Stimulated activated CD4-positive, alpha-beta T cell treated with anti-CD3 and anti-CD28 coated beads, TNF-alpha, amount 100 ng/mL, for 24 hours (primary cell): ENCODE data around the gene PRND.
A peak's percentile ranks its signal among the peaks of the same experiment; 100 is the strongest.
"Not testable (repeated sequence)": the region's sequence is repeated elsewhere in the genome, so short reads cannot be mapped to it uniquely, and the experiment has no call there.

ENCODE experiments used
- DNase-seq, 3 experiments: peaks; one replicate each; pipeline ENCODE4 v3.0.0-alpha.2; 2020; ENCODE audit warnings: low read depth in 3 of 3

Gene PRND

GRCh38 chr20:4708856-4709255 lies 12.9 kb upstream of the PRND start:
- no peak for DNase-seq

- DNase-seq = no peak
These were observed 12.2 kb upstream of the PRND start for GRCh38 chr20:4709261-4710105.

GRCh38 chr20:4710106-4710475 lies 11.6 kb upstream of the PRND start:
- DNase-seq = no peak

- no peak for DNase-seq
These were observed 10.2 kb upstream of the PRND start for GRCh38 chr20:4711511-4711910.

GRCh38 chr20:4713401-4713800 lies 8.3 kb upstream of the PRND start:
- no peak for DNase-seq

GRCh38 chr20:4714818-4715217 lies 6.9 kb upstream of the PRND start:
- DNase-seq = no peak

- no peak for DNase-seq
These were observed 3.7 kb upstream of the PRND start for GRCh38 chr20:4717816-4718570.

- no peak for DNase-seq
These were observed 2.5 kb upstream of the PRND start for GRCh38 chr20:4719190-4719589.

GRCh38 chr20:4720041-4720976 lies 1.4 kb upstream of the PRND start:
- peak; percentile 58 to 64 (median 63) for DNase-seq

- DNase-seq = no peak
These were observed 746 bp upstream of the PRND start for GRCh38 chr20:4720977-4721349.

GRCh38 chr20:4722571-4722970 lies 862 bp downstream of the PRND start:
- DNase-seq = no peak

GRCh38 chr20:4722993-4723392 lies 1.3 kb downstream of the PRND start:
- DNase-seq = no peak

- not testable (repeated sequence) for DNase-seq
These were observed 1.8 kb downstream of the PRND start for GRCh38 chr20:4723553-4723952.

- no peak for DNase-seq
These were observed 3.0 kb downstream of the PRND start for GRCh38 chr20:4724459-4725262.

GRCh38 chr20:4725263-4725550 lies 3.5 kb downstream of the PRND start:
- DNase-seq = no peak

- DNase-seq = peak in 1 of 3 experiments; percentile 34
These were observed 5.1 kb downstream of the PRND start for GRCh38 chr20:4726710-4727397.

- no peak for DNase-seq
These were observed 6.5 kb downstream of the PRND start for GRCh38 chr20:4728120-4728760.

- no peak for DNase-seq
These were observed 7.6 kb downstream of the PRND start for GRCh38 chr20:4729265-4729664.

GRCh38 chr20:4730780-4731179 lies 9.1 kb downstream of the PRND start:
- DNase-seq = no peak

GRCh38 chr20:4736875-4737274 lies 15.2 kb downstream of the PRND start:
- no peak for DNase-seq
